HepG2 (cell line): Measurements from ENCODE around the gene CREG1. TPM values are rescaled to one million over a fixed set of nuclear protein-coding genes. Genes with fewer than 3 reads are reported as not detected.

ENCODE experiments used
- ATAC-seq: fragments of 200-7000 bp; cut with Tn5 transposase; 3 replicates; pipeline ENCODE4 v1.9.1; 2020; ENCODE audit warnings: mild to moderate bottlenecking, moderate library complexity
- BruUV-seq: library from RNA; stranded (reverse); fragments of 400-500 nt; replicated peaks from 2 replicates; lab custom pipeline; 2021; lab: Mats Ljungman, UMichigan
- CTCF ChIA-PET: fragments of 300-600 bp; formaldehyde crosslinking; extraction: SDS; loops from one replicate; lab custom pipeline; 2021; ENCODE audit warnings: low total read pairs, inconsistent platforms, low intra/inter-chr PET ratio; lab: Yijun Ruan, JAX
- POLR2A ChIA-PET: fragments of 350-600 bp; sonication (Branson Sonifier 250); formaldehyde crosslinking; loops from one replicate; lab custom pipeline; 2020; ENCODE audit warnings: antibody characterized with exemption, inconsistent platforms; lab: Yijun Ruan, JAX
- DNase-seq: peaks from one replicate; pipeline ENCODE4 v3.0.0-alpha.2; 2015; ENCODE audit warnings: low spot score
- FAIRE-seq: peaks from 3 replicates; lab custom pipeline; 2011; peaks lifted over from hg19 to GRCh38; lab: Jason Lieb, UNC
- H2AFZ ChIP-seq: one replicate; pipeline ENCODE4 v1.6.1; 2011; ENCODE audit warnings: low read length, inconsistent platforms
- H3K27ac ChIP-seq: fragments of 300-600 bp; 3 replicates; pipeline ENCODE4 v1.8.0; 2011; ENCODE audit warnings: mixed run types, mild to moderate bottlenecking, mixed read lengths, low read length, inconsistent platforms; ENCODE audit not compliant: insufficient read depth; ENCODE audit errors: extremely low read length
- H3K27me3 ChIP-seq, 2 experiments: fragments of 200-600 bp in 1 of 2; 2 replicates in 1 of 2; 3 replicates in 1 of 2; pipeline versions ENCODE4 v1.6.0 to v1.8.0; 2011; ENCODE audit warnings: low read length in 2 of 2, mild to moderate bottlenecking in 2 of 2, moderate library complexity in 2 of 2, inconsistent platforms in 1 of 2; ENCODE audit not compliant: insufficient read depth in 2 of 2, control insufficient read depth in 1 of 2
- H3K36me3 ChIP-seq, 2 experiments: fragments of 200-600 bp in 1 of 2; replicated peaks in 1 of 2; 2 replicates in 1 of 2; 3 replicates in 1 of 2; pipeline versions ENCODE4 v1.5.1 to v1.8.0; 2011; ENCODE audit warnings: low read length in 2 of 2, inconsistent platforms in 1 of 2; ENCODE audit not compliant: insufficient read depth in 2 of 2, control insufficient read depth in 1 of 2
- H3K4me1 ChIP-seq: 2 replicates; pipeline ENCODE4 v1.5.1; 2012; ENCODE audit warnings: low read length, inconsistent platforms; ENCODE audit not compliant: insufficient read depth
- H3K4me2 ChIP-seq: 2 replicates; pipeline ENCODE4 v1.6.0; 2011; ENCODE audit warnings: low read depth, low read length, inconsistent platforms
- H3K4me3 ChIP-seq, 3 experiments: fragments of 200-600 bp in 1 of 3; sonication (generic), shearing (Covaris generic) in 1 of 3; replicated peaks in 1 of 3; 2 replicates each; pipeline ENCODE4 v1.5.1; 2011 to 2016; ENCODE audit warnings: low read length in 3 of 3, inconsistent platforms in 2 of 3, low read depth in 2 of 3, mild to moderate bottlenecking in 2 of 3, control low read depth in 1 of 3, mixed read lengths in 1 of 3; ENCODE audit not compliant: insufficient read depth in 1 of 3
- H3K79me2 ChIP-seq: one replicate; pipeline ENCODE4 v1.6.1; 2011; ENCODE audit warnings: low read length, inconsistent platforms; ENCODE audit not compliant: insufficient read depth
- H3K9ac ChIP-seq: 2 replicates; pipeline ENCODE4 v1.6.0; 2011; ENCODE audit warnings: mild to moderate bottlenecking, low read depth, low read length, inconsistent platforms; ENCODE audit not compliant: insufficient read depth
- H3K9me3 ChIP-seq: 2 replicates; pipeline ENCODE4 v1.5.1; 2012; ENCODE audit warnings: mild to moderate bottlenecking, low read length
- H4K20me1 ChIP-seq: 2 replicates; pipeline ENCODE4 v1.6.0; 2011; ENCODE audit warnings: inconsistent platforms, mild to moderate bottlenecking, low read length, moderate library complexity; ENCODE audit not compliant: insufficient read depth
- HNRNPUL1 ChIP-seq: fragments of 200-400 bp; formaldehyde crosslinking; IDR thresholded peaks from 2 replicates; pipeline ENCODE4 v1.6.1; 2017; ENCODE audit warnings: low read depth, mild to moderate bottlenecking, low read length, moderate library complexity
- RAD21 ChIP-seq: fragments of 450-650 bp; formaldehyde crosslinking; IDR thresholded peaks from 2 replicates; pipeline ENCODE4 v1.5.0; 2020; ENCODE audit warnings: mild to moderate bottlenecking
- SMC3 ChIP-seq: IDR thresholded peaks from 2 replicates; pipeline ENCODE4 v1.6.1; 2011; ENCODE audit warnings: low read length, improper control_type of control experiment
- SOX13 ChIP-seq, 3 experiments: fragments of 450-650 bp in 1 of 3; sonication (generic) in 1 of 3; formaldehyde crosslinking in 1 of 3; IDR thresholded peaks in 2 of 3; conservative IDR thresholded peaks in 1 of 3; 2 replicates each; pipeline versions ENCODE4 v1.5.0 to v1.6.1; 2016 to 2020; ENCODE audit warnings: antibody characterized with exemption in 1 of 3, mild to moderate bottlenecking in 1 of 3, missing compliant biosample characterization in 1 of 3, missing genetic modification reagents in 1 of 3, moderate library complexity in 1 of 3
- STAG1 ChIP-seq: sonication (generic); formaldehyde crosslinking; IDR thresholded peaks from 2 replicates; pipeline ENCODE4 v1.4.0; 2020; ENCODE audit warnings: missing genetic modification reagents
- XRCC5 ChIP-seq: fragments of 200-400 bp; formaldehyde crosslinking; optimal IDR thresholded peaks from 2 replicates; pipeline ENCODE3; 2017; ENCODE audit warnings: mild to moderate bottlenecking, low read length
- ZNF605 ChIP-seq: sonication (generic); formaldehyde crosslinking; IDR thresholded peaks from 2 replicates; pipeline ENCODE4 v1.8.0; 2022; ENCODE audit warnings: mild to moderate bottlenecking, missing genetic modification reagents
- ZNF781 ChIP-seq: sonication (generic); formaldehyde crosslinking; IDR thresholded peaks from 2 replicates; pipeline ENCODE4 v1.5.1; 2020; ENCODE audit warnings: borderline replicate concordance, mild to moderate bottlenecking, missing genetic modification reagents; ENCODE audit errors: not compliant biosample characterization
- WGBS: methylation state at CpG from one replicate; pipeline ENCODE4 v1.1.6; 2017; ENCODE audit warnings: low lambda C conversion rate; 5-methylcytosine and 5-hydroxymethylcytosine counted together
- in situ Hi-C: cut with HindIII; loops from 2 replicates; pipeline ENCODE4 v1.10.0; 2017; ENCODE audit warnings: low pct_unique_long_range_greater_than_20kb; ENCODE audit not compliant: extremely low pct_ligation_motif_present
- intact Hi-C: fragments of 100-400 bp; cut with micrococcal nuclease; formaldehyde crosslinking; loops from one replicate; pipeline ENCODE4 v1.10.0; 2022; ENCODE audit not compliant: unreplicated experiment
- polyA plus RNA-seq, 8 experiments: library from polyadenylated mRNA; depleted of rRNA in 3 of 8; stranded (reverse) in 7 of 8; unstranded in 1 of 8; fragments of >200 nt; fragmentation: Illumina TruSeq in 4 of 8; extraction: Trizol in 4 of 8; gene quantifications; 2 replicates each; pipeline versions ENCODE4 v1.2.1 to v1.2.3, GENCODE V29; 2011 to 2016; ENCODE audit warnings: low read depth in 4 of 8, missing spikeins in 1 of 8, mixed read lengths in 1 of 8; ENCODE audit not compliant: insufficient read depth in 1 of 8
- total RNA-seq, 5 experiments: library from RNA; depleted of rRNA; stranded (reverse); fragments of >200 nt; fragmentation: Illumina TruSeq; extraction: Trizol; gene quantifications; 2 replicates each; pipeline ENCODE4 v1.2.3, GENCODE V29; 2016; ENCODE audit warnings: low read depth in 1 of 5
- TF ChIP-seq, protein P1 (sequence below): sonication (generic); formaldehyde crosslinking; IDR thresholded peaks from 2 replicates; pipeline ENCODE4 v1.5.0; 2020; ENCODE audit warnings: mild to moderate bottlenecking, missing genetic modification reagents, moderate library complexity
- TF ChIP-seq, protein P2 (sequence below): sonication (generic); IDR thresholded peaks from 2 replicates; pipeline ENCODE4 v1.6.1; 2016; ENCODE audit warnings: low read depth, borderline replicate concordance

CREG1 gene
- total and polyA plus RNA-seq, 2 of the 13 experiments (the other 11 are each of a cell fraction or from before 2014, with no cell fraction given), result 31.3 to 33.5 TPM

DNA sequence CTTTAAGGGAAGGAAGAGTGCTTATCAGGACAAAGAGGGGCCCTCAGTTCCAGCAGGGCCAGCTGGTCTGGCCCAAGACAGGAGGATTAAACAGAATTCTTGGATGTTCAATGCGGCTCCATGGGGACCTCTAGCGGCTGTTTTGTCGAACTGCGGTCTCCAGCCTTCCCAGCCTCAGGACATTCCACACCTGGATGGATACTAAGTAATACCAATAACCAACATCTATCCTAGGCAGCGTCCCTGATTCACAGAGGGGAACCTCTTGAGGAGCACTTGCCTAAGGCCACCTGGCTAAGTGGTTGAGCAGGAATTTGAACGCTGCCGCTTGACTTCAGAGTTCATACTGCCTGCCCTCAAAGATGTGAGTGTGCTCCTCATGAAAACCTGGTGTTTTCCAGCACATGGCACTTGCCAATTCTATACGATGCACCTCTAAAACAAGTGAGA lies 19.7 kb downstream of the CREG1 start:
- H3K9ac ChIP-seq, result no peak overlapping the region
- H4K20me1 ChIP-seq, result no peaks in the 10 kb centered on the region
- 0% methylated on average over 7 of the region's 8 CpGs for WGBS
- DNase-seq (peak; percentile 54), FAIRE-seq (peak; percentile 76), ATAC-seq (peak; percentile 83)
- H3K4me2 ChIP-seq, result no peak overlapping the region
- intact Hi-C loops, result loop anchor here (1.0 to 5.0 kb wide), 4 partner anchors 91 to 468 kb away; no protein-coding TSS in a partner anchor
- H3K4me1 ChIP-seq, result peaks cover 28% of the 10 kb centered on the region
- no peaks in the 10 kb centered on the region for H3K9me3 ChIP-seq
- H2AFZ ChIP-seq, result no peak overlapping the region
- H3K27me3 ChIP-seq, result no peaks in the 10 kb centered on the region
- in situ Hi-C loops, result loop anchor here (10.0 to 25.0 kb wide), 3 partner anchors 119 to 469 kb away; no protein-coding TSS in a partner anchor
- H3K36me3 ChIP-seq, result no peaks in the 10 kb centered on the region
- no peak overlapping the region for H3K27ac ChIP-seq
- no peak overlapping the region for H3K4me3 ChIP-seq
- ChIA-PET CTCF (interaction anchor here (1.0 to 2.8 kb wide), 3 partner anchors 132 to 467 kb away, joined by 4 to 15 read pairs (median 13); no protein-coding TSS in a partner anchor), POLR2A (interaction anchor here (2.7 kb wide), 1 partner anchor 20 kb away, joined by 9 read pairs; the partner anchor contains the start of gene CREG1)
- BruUV-seq, result no TSS peak
- TF ChIP-seq, protein P1, sequence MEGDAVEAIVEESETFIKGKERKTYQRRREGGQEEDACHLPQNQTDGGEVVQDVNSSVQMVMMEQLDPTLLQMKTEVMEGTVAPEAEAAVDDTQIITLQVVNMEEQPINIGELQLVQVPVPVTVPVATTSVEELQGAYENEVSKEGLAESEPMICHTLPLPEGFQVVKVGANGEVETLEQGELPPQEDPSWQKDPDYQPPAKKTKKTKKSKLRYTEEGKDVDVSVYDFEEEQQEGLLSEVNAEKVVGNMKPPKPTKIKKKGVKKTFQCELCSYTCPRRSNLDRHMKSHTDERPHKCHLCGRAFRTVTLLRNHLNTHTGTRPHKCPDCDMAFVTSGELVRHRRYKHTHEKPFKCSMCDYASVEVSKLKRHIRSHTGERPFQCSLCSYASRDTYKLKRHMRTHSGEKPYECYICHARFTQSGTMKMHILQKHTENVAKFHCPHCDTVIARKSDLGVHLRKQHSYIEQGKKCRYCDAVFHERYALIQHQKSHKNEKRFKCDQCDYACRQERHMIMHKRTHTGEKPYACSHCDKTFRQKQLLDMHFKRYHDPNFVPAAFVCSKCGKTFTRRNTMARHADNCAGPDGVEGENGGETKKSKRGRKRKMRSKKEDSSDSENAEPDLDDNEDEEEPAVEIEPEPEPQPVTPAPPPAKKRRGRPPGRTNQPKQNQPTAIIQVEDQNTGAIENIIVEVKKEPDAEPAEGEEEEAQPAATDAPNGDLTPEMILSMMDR, result peak; percentile 85
- peak; percentile 80 for TF ChIP-seq STAG1 (CRISPR knock-in tag)
- TF ChIP-seq RAD21, result peak; percentile 72
- no peak for TF ChIP-seq SOX13 (IDR thresholded peaks at IDR 0.05)
- peak in 1 of 2 experiments; percentile 27; a peak in 1 of 4 replicates for TF ChIP-seq SOX13 (CRISPR knock-in tag; conservative IDR thresholded peaks at IDR 0.05 in 1 of 2, IDR thresholded peaks at IDR 0.05 in 1 of 2)
- TF ChIP-seq, protein P2, sequence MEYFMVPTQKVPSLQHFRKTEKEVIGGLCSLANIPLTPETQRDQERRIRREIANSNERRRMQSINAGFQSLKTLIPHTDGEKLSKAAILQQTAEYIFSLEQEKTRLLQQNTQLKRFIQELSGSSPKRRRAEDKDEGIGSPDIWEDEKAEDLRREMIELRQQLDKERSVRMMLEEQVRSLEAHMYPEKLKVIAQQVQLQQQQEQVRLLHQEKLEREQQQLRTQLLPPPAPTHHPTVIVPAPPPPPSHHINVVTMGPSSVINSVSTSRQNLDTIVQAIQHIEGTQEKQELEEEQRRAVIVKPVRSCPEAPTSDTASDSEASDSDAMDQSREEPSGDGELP, result peak; percentile 52; the same call in 1 of the 2 replicates
- TF ChIP-seq SMC3, result peak; percentile 79
- 0 out of 2 replicates have a peak, but pooled peaks have one; percentile 46 for TF ChIP-seq ZNF605
- TF ChIP-seq HNRNPUL1, result no peak
- TF ChIP-seq ZNF781 (CRISPR knock-in tag), result no peak
- peak; percentile 25 for TF ChIP-seq XRCC5
- no peaks in the 10 kb centered on the region for H3K79me2 ChIP-seq
